Kidney capillary endothelial cell (primary cell): ENCODE data around the gene IKZF4.

Experiments
- DNase-seq: peaks from one replicate; pipeline ENCODE4 v3.0.0-alpha.2; 2018; ENCODE audit warnings: low spot score

Gene IKZF4

GRCh38 chr12:56082967-56083366 lies 62.1 kb downstream of the IKZF4 start:
- no peak for DNase-seq

- DNase-seq = no peak
Measured at GRCh38 chr12:56084958-56085543, 64.2 kb downstream of the IKZF4 start.

- no peak for DNase-seq
Measured at GRCh38 chr12:56086096-56086495, 65.3 kb downstream of the IKZF4 start.

- DNase-seq = no peak
Measured at GRCh38 chr12:56086608-56087007, 65.8 kb downstream of the IKZF4 start.

- DNase-seq = no peak
Measured at GRCh38 chr12:56087220-56087619, 66.4 kb downstream of the IKZF4 start.
